ENCODE measurements around the gene SBF2.

DNA sequence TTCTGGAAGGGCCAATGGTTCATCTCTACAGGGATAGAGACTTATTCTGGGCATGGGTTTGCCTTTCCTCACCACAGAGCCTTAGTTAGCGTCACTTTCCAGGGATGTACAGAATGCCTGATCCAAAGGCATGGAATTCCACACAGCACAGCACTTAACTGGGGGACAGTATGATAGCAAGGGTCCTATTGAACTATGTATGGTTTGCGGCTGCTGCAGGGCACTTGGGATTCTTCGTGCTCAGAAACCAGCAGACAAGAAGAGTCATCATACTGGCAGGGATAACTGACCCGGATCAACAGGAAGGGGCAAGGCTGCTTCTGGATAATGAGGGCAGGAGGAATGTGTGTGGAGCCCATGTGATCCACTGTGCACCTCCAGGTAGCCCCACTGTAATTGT, 524.4 kb downstream of the SBF2 start:
- TF ChIP-seq POLR2AphosphoS5 (IDR thresholded peaks at IDR 0.05; ENCODE audit: low read depth, low read length) = no peak
- TF ChIP-seq POLR2A (IDR thresholded peaks at IDR 0.05; ENCODE audit: low read depth, low read length) = no peak

Measured in GM12892 (cell line).